ENCODE data around the gene HPS1.

HPS1 gene

GRCh38 chr10:98391065-98391464 lies 55.7 kb downstream of the HPS1 start:
- no peaks in the 10 kb centered on the region for H3K36me3 ChIP-seq (ENCODE audit: control insufficient read depth in 2 of 2, insufficient read depth in 1 of 2, low read length in 2 of 2)
- H3K27ac ChIP-seq (ENCODE audit: extremely low read depth, low read depth, low read length), result no peak overlapping the region
- TF ChIP-seq BCL6B (tag by site-specific recombination; IDR thresholded peaks at IDR 0.05), result no peak
- TF ChIP-seq ZNF843 (tag by site-specific recombination; IDR thresholded peaks at IDR 0.05), result no peak
- TF ChIP-seq HOXA7 (CRISPR knock-in tag; IDR thresholded peaks at IDR 0.05; ENCODE audit: borderline replicate concordance), result no peak
- TF ChIP-seq, protein P1, sequence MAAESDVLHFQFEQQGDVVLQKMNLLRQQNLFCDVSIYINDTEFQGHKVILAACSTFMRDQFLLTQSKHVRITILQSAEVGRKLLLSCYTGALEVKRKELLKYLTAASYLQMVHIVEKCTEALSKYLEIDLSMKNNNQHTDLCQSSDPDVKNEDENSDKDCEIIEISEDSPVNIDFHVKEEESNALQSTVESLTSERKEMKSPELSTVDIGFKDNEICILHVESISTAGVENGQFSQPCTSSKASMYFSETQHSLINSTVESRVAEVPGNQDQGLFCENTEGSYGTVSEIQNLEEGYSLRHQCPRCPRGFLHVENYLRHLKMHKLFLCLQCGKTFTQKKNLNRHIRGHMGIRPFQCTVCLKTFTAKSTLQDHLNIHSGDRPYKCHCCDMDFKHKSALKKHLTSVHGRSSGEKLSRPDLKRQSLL (tag by site-specific recombination; IDR thresholded peaks at IDR 0.05), result no peak
- TF ChIP-seq GLI2 (tag by site-specific recombination; IDR thresholded peaks at IDR 0.05; ENCODE audit: borderline replicate concordance, low read depth), result no peak
- no peak for TF ChIP-seq ZNF600 (tag by site-specific recombination; IDR thresholded peaks at IDR 0.05)
- TF ChIP-seq ZBTB7A (tag by site-specific recombination; IDR thresholded peaks at IDR 0.05; ENCODE audit: low read depth), result no peak
- TF ChIP-seq, protein P2, sequence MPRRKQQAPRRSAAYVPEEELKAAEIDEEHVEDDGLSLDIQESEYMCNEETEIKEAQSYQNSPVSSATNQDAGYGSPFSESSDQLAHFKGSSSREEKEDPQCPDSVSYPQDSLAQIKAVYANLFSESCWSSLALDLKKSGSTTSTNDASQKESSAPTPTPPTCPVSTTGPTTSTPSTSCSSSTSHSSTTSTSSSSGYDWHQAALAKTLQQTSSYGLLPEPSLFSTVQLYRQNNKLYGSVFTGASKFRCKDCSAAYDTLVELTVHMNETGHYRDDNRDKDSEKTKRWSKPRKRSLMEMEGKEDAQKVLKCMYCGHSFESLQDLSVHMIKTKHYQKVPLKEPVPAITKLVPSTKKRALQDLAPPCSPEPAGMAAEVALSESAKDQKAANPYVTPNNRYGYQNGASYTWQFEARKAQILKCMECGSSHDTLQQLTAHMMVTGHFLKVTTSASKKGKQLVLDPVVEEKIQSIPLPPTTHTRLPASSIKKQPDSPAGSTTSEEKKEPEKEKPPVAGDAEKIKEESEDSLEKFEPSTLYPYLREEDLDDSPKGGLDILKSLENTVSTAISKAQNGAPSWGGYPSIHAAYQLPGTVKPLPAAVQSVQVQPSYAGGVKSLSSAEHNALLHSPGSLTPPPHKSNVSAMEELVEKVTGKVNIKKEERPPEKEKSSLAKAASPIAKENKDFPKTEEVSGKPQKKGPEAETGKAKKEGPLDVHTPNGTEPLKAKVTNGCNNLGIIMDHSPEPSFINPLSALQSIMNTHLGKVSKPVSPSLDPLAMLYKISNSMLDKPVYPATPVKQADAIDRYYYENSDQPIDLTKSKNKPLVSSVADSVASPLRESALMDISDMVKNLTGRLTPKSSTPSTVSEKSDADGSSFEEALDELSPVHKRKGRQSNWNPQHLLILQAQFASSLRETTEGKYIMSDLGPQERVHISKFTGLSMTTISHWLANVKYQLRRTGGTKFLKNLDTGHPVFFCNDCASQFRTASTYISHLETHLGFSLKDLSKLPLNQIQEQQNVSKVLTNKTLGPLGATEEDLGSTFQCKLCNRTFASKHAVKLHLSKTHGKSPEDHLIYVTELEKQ (tag by site-specific recombination; IDR thresholded peaks at IDR 0.05; ENCODE audit: borderline replicate concordance), result no peak
- TF ChIP-seq GLI4 (tag by site-specific recombination; IDR thresholded peaks at IDR 0.05), result no peak
- TF ChIP-seq ZFP37 (tag by site-specific recombination; IDR thresholded peaks at IDR 0.05), result no peak
- no peak for TF ChIP-seq GLIS1 (tag by site-specific recombination; IDR thresholded peaks at IDR 0.05)
- TF ChIP-seq EGR2 (tag by site-specific recombination; IDR thresholded peaks at IDR 0.05; ENCODE audit: low read depth), result no peak
- TF ChIP-seq ZNF148 (tag by site-specific recombination; IDR thresholded peaks at IDR 0.05; ENCODE audit: borderline replicate concordance), result no peak
- no peak for TF ChIP-seq ZBTB8A (tag by site-specific recombination; IDR thresholded peaks at IDR 0.05)
- no peak for TF ChIP-seq ZNF350 (tag by site-specific recombination; IDR thresholded peaks at IDR 0.05)
- no peak for TF ChIP-seq ZBTB21 (tag by site-specific recombination; IDR thresholded peaks at IDR 0.05)
- TF ChIP-seq ZNF654 (tag by site-specific recombination; IDR thresholded peaks at IDR 0.05; ENCODE audit: low read depth), result no peak
- ChIA-PET CTCF (no interaction called here), POLR2A (no interaction called here)
- no peak overlapping the region for H3K4me3 ChIP-seq (ENCODE audit: low read depth, low read length)
- no peaks in the 10 kb centered on the region for H3K4me1 ChIP-seq (ENCODE audit: control insufficient read depth, insufficient read depth, low read length)
- no peaks in the 10 kb centered on the region for H3K9me3 ChIP-seq (ENCODE audit: control insufficient read depth, insufficient read depth, low read depth, low read length)

GRCh38 chr10:98390406-98390805 lies 56.3 kb downstream of the HPS1 start:
- POLR2A ChIA-PET, result no interaction called here
- Histone ChIP-seq H3K27ac (ENCODE audit: extremely low read depth, low read depth, low read length) (no peak overlapping the region), H3K36me3 (ENCODE audit: control insufficient read depth in 2 of 2, insufficient read depth in 1 of 2, low read length in 2 of 2) (no peaks in the 10 kb centered on the region), H3K9me3 (ENCODE audit: control insufficient read depth, insufficient read depth, low read depth, low read length) (no peaks in the 10 kb centered on the region), H3K4me1 (ENCODE audit: control insufficient read depth, insufficient read depth, low read length) (no peaks in the 10 kb centered on the region), H3K4me3 (ENCODE audit: low read depth, low read length) (no peak overlapping the region)
- TF ChIP-seq ZNF311 (tag by site-specific recombination; IDR thresholded peaks at IDR 0.05; ENCODE audit: borderline replicate concordance), result no peak
- TF ChIP-seq ZNF521 (tag by site-specific recombination; IDR thresholded peaks at IDR 0.05), result no peak
- TF ChIP-seq PRDM1 (tag by site-specific recombination; IDR thresholded peaks at IDR 0.05), result no peak
- no peak for TF ChIP-seq ZNF350 (tag by site-specific recombination; IDR thresholded peaks at IDR 0.05)
- TF ChIP-seq TRIM28 (IDR thresholded peaks at IDR 0.05; ENCODE audit: borderline replicate concordance, low read length), result no peak
- TF ChIP-seq ZNF843 (tag by site-specific recombination; IDR thresholded peaks at IDR 0.05), result no peak
- no peak for TF ChIP-seq OSR2 (tag by site-specific recombination; IDR thresholded peaks at IDR 0.05)
- no peak for TF ChIP-seq BCL11B (tag by site-specific recombination; IDR thresholded peaks at IDR 0.05; ENCODE audit: low read depth)
- TF ChIP-seq ZNF621 (tag by site-specific recombination; IDR thresholded peaks at IDR 0.05), result no peak
- TF ChIP-seq ZNF549 (tag by site-specific recombination; IDR thresholded peaks at IDR 0.05), result no peak
- no peak for TF ChIP-seq ZNF514 (tag by site-specific recombination; IDR thresholded peaks at IDR 0.05)
- CTCF ChIA-PET, result interaction anchor here (0.6 kb wide), 1 partner anchor 152 kb away, joined by 3 read pairs; no protein-coding TSS in a partner anchor

Data from HEK293 (cell line).